Measurements from ENCODE around the gene KCNH4. TPM values are rescaled to one million over a fixed set of nuclear protein-coding genes. Genes with fewer than 3 reads are reported as not detected.

The KCNH4 gene
- total RNA-seq, 1 donor from 2014 or later = not detected

DNA sequence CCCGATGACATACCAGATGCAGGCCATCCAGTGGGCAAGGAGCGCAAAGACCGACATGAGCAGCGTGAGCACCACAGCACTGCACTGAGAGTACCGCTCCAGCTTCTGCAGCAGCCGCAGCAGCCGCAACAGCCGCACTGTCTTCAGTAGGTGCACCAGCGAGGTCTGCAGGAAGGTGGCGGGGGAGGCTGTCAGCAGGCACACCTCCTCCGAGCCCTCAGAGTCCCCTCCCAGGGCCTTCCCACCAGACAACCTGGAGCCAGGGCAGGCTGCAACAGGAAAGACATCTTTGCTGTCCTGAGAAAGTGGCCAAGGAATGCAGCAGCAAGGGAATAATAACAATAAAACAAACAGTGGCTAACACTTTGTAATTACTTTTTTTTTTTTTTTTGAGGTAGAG lies 9.1 kb downstream of the KCNH4 start:
- DNase-seq (ENCODE audit: low read depth) = no peak
- H3K4me3 ChIP-seq (ENCODE audit: low read depth, low read length) = no peak overlapping the region
- TF ChIP-seq, protein P1, sequence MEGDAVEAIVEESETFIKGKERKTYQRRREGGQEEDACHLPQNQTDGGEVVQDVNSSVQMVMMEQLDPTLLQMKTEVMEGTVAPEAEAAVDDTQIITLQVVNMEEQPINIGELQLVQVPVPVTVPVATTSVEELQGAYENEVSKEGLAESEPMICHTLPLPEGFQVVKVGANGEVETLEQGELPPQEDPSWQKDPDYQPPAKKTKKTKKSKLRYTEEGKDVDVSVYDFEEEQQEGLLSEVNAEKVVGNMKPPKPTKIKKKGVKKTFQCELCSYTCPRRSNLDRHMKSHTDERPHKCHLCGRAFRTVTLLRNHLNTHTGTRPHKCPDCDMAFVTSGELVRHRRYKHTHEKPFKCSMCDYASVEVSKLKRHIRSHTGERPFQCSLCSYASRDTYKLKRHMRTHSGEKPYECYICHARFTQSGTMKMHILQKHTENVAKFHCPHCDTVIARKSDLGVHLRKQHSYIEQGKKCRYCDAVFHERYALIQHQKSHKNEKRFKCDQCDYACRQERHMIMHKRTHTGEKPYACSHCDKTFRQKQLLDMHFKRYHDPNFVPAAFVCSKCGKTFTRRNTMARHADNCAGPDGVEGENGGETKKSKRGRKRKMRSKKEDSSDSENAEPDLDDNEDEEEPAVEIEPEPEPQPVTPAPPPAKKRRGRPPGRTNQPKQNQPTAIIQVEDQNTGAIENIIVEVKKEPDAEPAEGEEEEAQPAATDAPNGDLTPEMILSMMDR (conservative IDR thresholded peaks at IDR 0.05; ENCODE audit: low read depth, low read length) = no peak

DNA sequence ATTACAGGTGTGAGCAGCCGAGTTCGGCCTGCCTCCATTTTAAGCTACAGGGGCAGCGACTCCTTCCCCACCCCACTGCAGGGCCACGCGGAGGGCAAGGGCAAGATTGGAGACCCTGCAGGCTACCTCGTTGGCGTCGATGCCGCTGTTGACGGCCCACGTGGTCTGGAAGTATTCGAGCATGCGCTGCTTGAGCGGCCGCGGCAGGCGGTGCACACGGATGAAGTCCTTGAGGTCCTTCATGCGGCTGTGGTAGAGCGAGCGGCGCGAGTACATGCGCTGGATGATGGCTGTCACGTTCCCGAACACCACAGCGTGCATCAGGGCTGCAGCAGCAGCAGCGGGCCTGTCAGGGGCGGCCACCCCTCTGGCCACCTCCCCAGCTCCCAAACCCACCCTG lies 11.6 kb downstream of the KCNH4 start:
- TF ChIP-seq, protein P1 (conservative IDR thresholded peaks at IDR 0.05; ENCODE audit: low read depth, low read length) = no peak
- DNase-seq (ENCODE audit: low read depth) = no peak
- H3K4me3 ChIP-seq (ENCODE audit: low read depth, low read length) = no peak overlapping the region

DNA sequence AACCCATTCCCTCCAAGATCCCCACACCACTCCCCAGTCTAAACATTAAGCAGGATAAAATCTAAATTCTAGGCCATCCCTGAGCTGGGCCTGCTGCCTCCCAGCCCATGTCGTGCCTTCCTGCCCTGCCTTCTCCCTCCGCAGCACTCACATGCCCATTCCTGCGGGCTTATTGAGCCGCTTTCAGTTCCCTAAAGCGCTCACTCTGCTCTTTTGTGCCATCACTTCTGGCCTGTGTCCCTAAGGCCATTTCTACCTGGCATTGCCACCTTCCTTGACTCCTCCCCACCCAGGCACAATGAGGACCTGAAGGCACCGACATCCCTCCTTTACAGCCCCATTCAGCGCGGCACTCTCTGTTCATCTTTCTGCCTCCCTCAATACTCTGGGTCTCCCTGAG lies 13.1 kb downstream of the KCNH4 start:
- no peak overlapping the region for H3K4me3 ChIP-seq (ENCODE audit: low read depth, low read length)
- TF ChIP-seq, protein P1 (conservative IDR thresholded peaks at IDR 0.05; ENCODE audit: low read depth, low read length) = no peak
- no peak for DNase-seq (ENCODE audit: low read depth)

DNA sequence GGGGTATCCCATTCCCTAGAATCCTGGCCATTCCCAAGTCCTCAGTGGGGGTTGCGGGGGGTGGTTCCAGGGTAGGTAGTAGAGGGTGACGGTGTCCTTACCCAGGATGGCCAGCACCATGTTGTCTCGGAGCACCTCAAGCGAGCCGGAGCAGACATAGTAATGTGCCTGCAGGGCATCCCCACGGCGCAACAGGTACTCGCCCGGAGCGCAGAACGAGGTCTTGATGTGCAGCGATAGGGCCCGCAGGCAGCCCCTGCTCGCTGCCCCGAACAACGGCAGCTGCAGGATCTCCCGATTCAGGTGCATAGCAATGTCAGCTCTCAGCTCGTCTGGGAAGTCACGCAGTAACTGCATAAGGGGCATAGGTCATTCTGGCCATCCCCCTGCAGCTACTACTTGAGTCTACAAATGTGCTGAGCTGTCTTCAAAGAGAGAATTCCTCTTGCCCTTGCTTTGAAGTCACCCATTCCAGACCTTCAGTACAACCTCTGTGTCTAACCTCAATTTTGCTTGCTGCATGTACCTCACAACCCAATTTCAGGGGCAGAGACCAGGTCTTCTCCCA lies 14.7 kb downstream of the KCNH4 start:
- no peak for DNase-seq (ENCODE audit: low read depth)
- TF ChIP-seq, protein P1 (conservative IDR thresholded peaks at IDR 0.05; ENCODE audit: low read depth, low read length) = no peak
- H3K4me3 ChIP-seq (ENCODE audit: low read depth, low read length) = no peak overlapping the region

DNA sequence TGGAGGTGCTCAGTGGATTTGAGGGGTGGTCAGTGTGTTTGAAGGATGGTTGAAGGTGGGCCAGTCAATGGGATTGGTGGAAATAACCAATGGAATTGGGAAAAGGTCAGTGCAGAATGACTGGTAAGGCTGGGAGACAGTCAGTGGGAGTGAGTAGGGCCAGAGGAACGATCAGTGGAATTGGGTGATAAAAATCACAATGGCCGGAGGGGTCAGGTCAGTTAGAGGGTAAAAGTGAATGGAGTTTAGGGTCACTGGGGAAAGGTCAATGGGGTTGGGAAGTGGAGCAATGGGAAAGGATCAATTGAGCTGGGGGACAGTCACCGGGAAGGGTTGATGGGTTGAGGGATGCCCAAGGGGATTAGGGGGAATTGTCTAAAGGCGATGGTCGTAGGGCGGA lies 15.2 kb downstream of the KCNH4 start:
- TF ChIP-seq, protein P1 (conservative IDR thresholded peaks at IDR 0.05; ENCODE audit: low read depth, low read length) = no peak
- no peak overlapping the region for H3K4me3 ChIP-seq (ENCODE audit: low read depth, low read length)
- DNase-seq (ENCODE audit: low read depth) = no peak

DNA sequence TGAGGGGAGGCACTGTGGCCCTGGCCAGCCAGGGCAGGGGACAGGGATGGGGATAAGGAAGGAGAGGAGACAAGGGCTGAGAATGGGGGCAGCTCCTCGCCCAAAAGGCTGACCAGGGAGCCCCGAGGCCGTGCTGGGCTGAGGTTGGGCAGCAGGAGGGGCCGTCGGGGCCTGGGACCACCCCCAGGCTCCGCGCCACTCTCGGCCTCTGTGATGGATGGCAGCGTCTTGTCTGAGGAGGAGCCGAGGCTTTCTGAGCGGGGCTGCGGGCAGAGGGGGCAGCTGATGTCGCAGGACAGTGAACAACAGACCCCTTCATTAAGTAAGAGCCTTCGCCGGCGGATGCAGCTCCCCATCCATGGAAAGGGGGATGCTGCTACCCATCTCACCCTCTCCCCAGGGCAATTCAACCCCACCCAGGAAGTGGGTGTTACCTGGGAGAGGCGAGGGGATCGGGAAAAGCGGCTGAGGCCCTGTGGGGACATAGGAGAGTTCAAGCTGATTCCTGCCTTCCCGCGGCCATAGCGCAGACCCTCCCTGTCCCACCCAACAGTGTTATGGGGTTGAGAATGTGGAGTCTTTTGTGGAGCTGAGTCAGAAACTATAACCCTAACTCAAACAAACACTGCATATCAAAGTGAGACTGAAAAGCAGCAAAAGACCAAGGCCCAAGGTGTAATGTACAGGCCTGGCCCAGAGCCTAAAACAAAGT lies 17.1 kb downstream of the KCNH4 start:
- DNase-seq (ENCODE audit: low read depth) = no peak
- no peak overlapping the region for H3K4me3 ChIP-seq (ENCODE audit: low read depth, low read length)
- TF ChIP-seq, protein P1 (conservative IDR thresholded peaks at IDR 0.05; ENCODE audit: low read depth, low read length) = no peak

DNA sequence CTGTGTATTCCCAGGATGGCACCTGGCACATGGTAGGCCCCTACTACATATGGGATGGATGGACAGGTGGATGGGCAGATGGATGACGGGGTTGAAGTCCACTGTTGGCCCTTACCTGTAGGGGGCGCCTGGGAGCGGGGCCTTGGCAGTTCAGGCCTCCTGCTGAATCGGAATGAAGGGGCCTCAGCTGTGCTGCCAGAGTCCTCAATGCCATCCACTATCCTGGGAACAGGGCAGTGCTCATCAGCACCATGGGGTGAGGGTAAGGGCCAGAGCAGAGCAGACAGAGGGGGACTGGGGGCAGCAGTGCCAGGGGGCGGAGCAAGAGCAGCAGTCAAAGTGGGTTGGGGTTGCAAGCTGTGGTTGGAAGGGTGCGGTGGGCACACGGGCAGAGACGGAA lies 17.8 kb downstream of the KCNH4 start:
- TF ChIP-seq, protein P1 (conservative IDR thresholded peaks at IDR 0.05; ENCODE audit: low read depth, low read length) = peak; percentile 48
- DNase-seq (ENCODE audit: low read depth) = no peak
- H3K4me3 ChIP-seq (ENCODE audit: low read depth, low read length) = no peak overlapping the region

Measured in epithelial cell of proximal tubule (primary cell).